Stimulated activated CD8-positive, alpha-beta memory T cell treated with anti-CD3 and anti-CD28 coated beads, Interleukin-12 subunit alpha, Interleukin-12 subunit beta, amount 100 ng/mL, for 1 hour (primary cell): ENCODE results near the gene SLC18A3.
A peak's percentile ranks its signal among the peaks of the same experiment; 100 is the strongest.

Experiments
- DNase-seq: peaks from one replicate; pipeline ENCODE4 v3.0.0-alpha.2; 2020; ENCODE audit warnings: low read depth

SLC18A3 gene

DNA sequence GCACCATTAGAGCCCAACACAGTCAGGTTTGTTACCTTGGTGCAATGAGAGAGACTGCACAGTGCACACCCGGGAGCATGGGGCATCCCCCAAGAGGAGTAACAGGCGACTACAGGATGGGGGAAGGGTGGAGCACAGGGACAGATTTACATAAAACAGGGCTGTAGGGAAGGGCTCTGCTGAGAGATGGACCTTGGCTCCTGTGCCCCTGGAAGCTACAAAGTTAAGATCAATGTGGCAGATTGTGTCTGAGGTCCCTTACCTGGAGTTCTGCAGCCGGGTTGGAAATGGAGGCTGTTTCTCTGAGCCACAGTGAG lies 13.7 kb upstream of the SLC18A3 start:
- no peak for DNase-seq

DNA sequence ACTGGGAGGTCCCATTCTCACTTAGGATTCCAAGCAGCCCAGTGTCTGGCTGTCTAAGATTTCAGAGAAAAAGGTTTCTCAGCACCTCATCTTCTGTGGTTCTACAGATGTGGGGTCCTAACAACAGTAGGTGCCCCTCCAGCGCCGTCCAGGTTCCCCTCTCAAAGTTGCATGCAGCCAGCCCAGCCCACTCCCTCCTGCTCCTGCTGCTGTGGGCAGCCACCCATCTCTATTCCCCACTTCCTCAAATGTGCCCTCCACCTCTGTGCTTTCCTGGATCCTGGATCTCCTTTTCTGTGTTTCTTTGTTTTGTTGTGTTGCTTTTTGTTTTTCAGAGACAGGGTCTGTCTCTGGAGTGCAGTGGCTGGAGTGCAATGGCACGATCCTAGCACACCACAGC lies 13.3 kb upstream of the SLC18A3 start:
- no peak for DNase-seq

DNA sequence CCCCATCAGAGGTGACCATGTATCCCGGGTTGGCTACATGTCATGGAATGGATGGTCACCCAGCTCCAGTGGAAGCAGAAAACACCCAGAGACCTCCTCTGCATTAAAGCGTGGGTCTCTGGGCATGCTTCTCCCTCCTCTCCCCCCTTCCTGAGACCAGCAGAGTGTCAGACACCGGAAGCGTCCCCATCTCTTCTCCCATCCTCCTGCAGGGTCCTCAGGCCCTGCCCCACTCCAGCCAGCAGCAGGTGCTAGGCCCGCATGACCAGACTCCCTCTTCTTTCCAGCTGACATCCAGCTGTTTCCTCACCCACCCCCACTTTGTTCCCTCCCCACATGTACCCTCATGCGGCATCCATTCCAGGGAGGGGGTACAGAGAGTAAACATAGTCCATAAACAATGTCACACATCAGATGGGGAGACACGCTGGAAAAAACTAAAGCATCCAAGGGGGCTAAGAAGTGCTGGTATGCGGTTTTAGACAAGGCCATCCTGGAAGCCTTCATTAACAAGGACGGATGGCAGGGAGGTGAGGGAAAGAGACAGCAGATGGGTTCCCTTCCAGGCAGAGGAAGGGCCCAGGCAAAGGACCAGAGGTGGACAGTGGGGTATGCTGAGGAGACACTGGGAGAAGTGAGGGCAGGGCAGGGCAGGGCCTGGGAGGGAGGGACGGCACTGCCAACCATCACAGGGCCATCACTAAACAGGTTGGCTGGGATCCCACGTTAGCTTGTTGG lies 12.5 kb upstream of the SLC18A3 start:
- DNase-seq: no peak

DNA sequence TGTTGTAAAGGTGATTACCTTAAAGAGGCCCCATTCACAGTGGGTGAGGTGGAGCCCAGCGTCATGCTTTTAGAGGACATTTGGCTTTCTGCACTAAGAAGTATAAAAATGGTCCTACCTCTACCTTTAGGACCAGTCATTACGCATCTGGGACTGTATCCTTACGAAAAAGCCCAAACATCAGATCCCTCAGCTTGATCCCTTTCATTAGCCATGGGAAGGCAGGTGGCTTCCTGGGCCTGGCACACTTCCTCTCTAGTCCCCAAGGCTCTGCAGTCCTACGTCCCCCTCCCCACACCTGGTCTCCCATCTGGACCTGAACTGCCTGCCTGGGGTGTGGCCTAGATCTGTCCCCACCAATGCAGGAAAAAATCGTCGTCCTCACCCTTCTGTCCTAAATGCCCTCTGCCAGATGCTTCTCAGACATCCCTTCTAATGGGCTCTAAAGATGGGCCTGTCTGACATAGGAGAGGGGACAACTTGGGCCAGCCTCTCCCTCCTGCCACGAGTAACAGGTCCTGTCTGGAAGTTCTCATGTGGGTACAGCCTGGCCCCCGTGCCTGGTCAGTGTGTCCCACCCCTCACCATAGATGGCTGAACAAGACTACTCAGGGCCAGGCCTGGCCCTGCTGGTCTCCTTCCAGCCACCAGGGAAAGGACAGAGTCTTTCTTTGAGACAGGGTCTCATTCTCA lies 11.8 kb upstream of the SLC18A3 start:
- DNase-seq: no peak

DNA sequence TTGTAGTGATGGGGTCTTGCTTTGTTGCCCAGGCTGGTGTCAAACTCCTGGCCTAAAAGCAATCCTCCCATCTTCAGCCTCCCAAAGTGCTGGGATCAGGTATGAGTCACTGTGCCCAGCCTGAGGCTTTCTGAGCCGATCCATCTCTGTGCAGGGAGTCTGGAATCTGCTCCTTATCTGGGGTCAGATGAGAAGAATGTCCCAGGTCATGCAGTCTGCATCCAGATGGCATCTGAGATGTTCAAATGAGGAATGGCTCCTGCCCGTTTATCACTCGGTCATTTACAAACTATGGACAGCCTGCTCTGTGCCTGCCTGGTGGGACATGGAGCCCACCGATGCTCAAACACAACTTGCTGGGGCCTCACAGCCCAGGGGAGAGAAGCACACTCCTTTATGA lies 11.1 kb upstream of the SLC18A3 start:
- DNase-seq: no peak

DNA sequence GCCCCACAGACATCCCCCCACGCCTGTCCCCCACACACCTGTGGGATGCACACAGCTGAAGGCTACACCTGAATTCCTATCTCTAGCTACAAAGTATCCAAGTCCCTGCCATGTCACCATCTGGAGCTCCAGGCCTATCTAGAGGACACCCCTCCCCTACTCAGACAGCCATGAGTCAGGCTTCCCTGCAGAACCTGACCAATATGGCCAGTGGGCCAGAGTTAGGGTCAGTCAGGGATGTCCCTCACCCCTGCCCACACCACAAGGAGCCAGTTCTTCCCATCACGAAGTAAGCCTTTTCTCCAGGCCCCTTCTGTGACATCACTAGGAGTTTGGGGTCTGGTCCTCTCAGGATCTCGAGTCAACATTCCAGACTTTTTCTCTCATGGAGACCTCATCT lies 10.6 kb upstream of the SLC18A3 start:
- no peak for DNase-seq

DNA sequence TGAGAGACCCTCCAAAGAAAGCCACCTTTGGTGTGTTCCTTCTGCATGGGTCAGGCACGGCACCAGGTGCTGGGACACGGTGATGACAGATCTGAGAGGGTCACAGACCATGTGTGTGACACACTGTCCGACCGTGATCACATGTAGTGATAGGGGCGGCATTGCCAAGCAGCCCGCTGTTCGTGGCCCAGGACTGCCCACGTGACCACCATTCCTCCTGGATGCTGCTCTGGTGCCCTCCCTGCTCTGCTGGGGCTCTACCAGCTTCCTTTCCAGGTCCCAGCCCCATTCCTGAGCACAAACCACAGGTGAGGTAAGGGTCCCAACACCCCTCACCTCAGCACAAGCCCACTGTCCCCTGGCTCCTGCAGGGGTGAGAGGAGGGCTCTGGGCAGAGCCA lies 10.1 kb upstream of the SLC18A3 start:
- no peak for DNase-seq

DNA sequence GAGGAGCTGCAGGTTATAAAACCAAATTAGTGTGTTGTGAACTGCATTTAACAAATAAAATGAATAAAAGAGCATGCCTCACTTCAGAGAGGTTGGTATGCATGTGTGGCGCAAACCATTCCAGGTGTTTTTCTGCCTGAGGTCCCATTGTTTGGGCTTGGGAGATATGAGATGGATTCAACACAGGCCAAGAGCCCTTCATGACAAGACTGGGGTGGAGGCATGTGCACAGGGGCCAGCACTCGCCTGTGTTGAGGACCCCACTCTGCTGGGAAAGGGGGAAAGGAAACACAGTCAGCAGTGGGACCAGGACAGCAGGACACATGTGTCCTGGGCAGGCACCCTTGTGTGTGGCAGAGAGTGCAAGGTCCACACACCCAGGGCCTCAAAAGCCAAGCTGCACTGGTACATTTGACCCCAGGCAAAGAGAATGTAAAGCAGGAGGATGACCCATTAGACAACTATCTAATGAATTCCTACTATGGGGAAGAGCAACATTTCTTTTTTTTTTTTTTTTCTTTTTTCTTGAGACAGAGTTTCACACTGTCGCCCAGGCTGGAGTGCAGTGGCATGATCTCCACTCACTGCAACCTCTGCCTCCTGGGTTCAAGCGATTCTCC lies 9.2 kb upstream of the SLC18A3 start:
- no peak for DNase-seq

DNA sequence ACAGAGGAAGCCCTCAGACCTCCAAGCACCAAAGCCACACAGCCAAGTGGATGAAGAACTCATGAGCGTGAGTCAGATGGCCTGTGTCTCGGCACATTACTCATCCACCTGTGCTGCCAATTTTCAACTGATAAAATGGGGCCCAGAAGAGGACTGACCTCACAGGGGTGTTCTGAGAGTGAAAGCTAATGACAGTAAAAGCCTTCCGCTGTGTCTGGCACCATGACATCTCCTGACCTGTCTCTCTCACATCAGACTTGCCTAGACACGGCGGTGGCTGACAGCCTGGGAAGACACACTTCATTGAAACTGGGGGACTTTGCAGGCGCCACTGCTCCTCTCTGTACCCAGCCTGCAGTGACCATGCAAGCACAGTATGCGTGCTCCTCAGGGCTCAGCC lies 8.3 kb upstream of the SLC18A3 start:
- no peak for DNase-seq

DNA sequence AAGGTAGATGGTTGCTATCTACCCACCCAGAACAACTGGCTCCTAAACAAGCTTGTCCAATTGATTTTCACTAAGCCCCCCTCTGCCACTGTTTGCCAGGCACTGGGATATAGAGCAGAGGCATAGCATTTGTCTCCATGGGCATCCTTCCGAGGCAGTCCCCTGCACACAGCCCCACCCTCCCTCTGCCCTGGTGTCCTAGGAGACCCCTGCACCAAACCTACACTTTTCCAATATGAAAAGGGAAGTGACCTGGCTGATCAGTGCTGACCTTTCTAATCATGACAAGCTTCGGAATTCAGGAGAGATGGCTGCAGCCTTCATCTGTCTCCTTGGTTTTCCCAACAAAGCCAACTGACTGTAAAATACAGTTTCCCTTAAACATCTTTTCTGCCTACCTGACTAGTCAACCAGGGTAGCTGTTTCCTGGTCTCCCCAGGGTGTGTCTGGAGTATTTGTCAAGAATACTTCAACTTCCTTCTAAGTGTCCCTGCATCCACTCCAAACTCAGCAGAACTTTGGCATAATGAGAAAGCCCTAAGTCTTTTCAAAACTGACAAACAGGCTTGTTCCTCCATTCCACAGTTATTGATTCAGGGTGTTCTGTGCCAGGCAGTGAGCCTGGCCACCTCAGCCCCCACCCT lies 7.6 kb upstream of the SLC18A3 start:
- DNase-seq: no peak

DNA sequence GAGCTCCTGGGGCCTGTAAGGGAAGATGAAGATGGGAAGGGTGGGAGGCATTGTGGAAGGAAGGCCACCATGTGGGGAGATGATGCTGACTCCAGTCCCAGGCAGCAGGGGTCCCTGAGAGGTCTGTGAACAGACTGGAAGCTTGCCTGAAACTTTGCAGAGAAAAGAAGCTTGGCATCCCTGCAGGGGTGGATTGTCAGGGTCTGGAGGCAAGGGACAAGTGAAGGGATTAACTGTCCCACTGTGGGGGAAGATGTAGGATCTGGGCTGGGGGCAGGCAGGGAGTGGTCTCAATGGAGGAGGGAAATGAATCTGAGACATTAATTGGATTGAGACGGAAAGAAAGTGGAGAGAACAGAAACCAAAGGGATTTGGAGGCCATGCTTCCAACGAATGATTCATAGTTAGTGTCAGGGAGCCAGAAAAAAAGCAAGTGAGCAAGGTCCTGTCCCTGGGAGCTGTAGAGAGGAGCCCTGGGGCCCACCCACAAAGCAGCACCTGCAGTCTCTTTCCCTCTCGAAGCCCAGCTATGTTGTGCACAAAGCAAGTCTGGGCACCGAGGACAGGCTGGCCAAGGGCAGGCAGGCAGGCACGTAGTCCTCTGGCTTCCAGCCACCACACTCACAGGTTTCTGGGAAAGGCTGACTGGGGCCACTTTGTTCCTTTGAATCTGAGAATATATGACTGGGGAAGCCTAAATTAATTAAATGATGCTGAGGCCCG lies 4.7 kb upstream of the SLC18A3 start:
- no peak for DNase-seq

DNA sequence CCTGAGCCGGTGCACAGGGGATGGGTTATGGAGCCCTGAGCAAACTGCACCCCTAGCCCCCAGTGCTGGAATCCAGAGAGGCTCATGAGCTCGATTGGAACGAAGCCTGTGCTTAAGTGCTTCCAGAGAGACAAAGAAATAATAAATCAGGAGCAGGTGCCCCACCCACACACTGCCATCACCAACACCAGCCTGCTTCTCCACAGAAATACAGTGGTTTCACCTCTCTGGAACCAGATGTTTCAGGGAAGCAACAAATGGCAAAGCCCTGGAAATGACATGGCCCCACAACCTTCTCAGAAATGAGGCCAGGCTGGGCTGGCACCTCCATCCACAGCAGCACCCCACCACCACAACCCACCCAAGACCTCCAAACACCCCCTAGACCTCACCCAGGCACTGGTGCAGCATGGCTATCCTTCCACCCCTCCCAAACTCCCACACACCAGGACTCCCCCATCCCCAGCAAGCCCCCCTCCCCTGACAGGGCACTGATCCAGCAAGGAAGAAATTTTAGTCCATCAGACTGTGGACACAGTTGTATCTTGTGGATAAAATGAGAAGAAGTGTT lies 4.1 kb upstream of the SLC18A3 start:
- no peak for DNase-seq

DNA sequence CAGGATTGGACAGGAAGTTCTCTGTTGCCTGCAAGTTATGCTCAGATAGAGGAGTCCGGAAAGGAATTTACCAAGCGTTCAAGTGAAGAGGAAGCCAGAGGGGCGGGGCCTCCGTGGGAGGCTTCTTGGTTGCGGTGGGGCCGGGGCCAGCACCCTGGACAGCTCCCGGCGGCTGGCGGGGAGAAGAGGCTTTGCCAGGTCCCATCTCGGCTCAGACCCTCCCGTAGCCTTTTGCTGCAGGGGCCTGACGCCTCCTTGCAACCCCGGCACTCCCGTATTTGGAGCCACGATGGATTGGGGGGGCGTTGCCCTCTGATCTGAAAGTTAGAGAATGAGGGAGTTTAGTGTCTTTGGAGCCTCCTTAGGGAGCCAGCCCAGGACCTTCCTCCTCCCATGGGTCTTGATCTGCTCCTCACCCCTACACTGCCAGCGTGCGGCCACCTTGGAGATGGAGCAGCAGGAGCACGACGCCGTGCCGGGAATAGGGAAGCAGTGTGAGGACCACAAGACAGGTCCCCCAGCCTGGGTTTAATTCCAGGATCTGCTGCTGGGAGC lies 3.1 kb upstream of the SLC18A3 start:
- DNase-seq: peak; percentile 22

DNA sequence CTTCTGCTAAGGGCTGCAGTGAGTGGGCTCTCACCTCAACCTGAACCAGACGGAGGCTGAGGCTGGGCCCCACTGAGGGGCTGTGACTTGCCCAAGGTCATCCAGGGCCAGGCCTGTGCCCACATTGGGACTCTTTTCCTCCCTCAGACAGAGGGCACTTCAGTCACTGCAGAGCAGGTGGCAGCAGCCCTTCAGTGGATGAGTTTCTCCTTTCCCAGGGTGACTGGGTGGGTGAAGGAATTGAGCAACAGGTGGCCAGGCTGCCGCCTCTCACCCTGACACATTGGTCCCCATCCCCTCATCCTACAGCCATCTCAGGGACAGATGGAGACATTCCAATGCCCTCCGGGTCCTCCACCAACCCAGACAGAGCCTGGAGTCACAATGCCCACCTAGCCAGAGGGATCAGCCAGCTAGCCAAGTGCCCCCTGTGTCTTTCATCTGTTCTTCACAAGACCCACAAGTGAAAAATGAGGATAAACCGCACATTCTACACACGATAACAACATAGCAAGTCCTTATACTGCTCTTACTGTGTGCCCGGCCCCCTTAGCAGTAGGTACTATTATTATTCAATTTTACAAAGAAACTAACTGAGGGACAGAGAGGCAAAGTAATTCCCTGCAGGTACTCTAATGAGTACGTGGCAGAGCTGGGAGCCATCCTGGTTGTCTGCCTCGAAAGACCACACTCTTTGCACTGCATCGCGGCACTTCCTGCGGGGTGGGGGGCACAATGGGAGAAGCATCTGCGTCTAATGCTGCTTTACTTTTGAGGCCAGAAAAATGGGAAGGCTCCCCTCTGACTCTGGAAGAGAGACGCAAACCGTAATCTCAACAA lies 1.7 kb upstream of the SLC18A3 start:
- no peak for DNase-seq

DNA sequence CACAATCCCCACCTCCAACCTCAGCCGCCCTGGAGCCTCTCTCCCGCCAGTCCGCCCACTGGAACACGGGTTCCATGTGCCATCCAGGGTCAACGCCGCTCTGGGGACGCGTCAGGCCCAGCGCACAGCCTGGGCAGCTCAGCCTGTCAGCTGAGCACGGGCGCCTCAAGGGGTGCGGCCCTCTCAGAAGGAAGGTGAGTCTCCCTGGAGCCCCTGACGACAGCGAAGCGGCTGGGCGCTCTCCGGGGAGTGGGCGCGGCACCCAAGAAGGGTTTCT lies 1.2 kb upstream of the SLC18A3 start:
- DNase-seq: no peak

DNA sequence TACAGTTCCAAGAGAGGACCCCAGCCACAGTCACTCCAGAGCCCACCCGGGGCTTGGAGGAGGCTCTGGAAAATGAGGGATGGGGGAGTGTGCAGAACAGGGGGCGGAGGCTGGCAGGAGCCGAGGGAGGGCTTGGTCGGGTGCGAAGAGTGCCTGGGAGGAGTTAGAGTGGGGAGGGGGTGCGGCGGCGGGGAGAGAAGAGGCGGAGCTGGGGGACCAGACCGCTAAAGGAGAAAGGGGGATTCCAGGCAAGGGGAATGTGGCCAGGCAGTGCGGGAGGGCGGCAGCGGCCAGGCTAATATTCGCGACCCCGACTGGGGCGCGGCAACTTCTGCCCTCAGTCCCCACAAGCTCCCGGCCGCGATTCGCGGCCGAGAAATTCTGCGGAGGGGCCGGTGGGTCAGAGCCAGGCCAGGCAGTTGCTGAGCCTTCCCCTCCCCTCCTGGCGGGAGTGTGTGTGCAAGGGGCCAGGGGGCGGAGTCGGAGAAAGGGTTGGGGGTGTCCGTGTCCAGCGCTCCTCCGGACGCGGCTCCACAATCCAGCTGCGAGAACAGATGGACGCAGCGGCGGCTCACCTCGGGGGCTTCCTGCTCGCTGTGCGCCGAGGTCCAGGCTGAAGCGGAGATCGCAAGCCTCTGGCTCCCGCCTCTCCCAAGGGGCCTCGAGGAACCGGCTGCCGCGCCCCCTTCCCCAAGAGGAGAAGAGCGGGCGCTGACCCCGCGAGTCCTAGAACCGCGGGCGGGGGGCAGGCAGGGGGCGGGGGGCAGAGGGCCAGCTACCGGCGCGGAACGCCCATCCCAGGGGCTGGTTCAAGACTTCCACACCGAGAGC lies 612 bp upstream of the SLC18A3 start:
- no peak for DNase-seq

DNA sequence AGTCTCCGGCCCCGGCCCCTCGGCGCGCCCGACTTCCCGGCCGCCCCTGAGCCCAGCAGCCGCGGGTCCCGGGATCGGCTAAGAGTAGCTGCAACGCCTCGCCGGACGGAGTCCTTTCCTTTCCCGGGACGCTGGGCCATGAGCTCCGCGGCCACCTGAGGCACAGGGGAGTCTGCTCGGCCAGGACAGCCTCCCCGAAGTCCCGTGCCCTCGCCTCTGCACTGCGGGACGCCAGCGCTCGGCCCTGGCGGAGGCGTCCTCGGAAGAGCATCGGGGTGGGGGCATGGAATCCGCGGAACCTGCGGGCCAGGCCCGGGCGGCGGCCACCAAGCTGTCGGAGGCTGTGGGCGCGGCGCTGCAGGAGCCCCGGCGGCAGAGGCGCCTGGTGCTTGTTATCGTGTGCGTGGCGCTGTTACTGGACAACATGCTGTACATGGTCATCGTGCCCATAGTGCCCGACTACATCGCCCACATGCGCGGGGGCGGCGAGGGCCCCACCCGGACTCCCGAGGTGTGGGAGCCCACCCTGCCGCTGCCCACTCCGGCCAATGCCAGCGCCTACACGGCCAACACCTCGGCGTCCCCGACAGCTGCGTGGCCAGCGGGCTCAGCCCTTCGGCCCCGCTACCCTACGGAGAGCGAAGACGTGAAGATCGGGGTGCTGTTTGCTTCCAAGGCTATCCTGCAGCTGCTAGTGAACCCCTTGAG lies 502 bp downstream of the SLC18A3 start:
- DNase-seq: no peak

DNA sequence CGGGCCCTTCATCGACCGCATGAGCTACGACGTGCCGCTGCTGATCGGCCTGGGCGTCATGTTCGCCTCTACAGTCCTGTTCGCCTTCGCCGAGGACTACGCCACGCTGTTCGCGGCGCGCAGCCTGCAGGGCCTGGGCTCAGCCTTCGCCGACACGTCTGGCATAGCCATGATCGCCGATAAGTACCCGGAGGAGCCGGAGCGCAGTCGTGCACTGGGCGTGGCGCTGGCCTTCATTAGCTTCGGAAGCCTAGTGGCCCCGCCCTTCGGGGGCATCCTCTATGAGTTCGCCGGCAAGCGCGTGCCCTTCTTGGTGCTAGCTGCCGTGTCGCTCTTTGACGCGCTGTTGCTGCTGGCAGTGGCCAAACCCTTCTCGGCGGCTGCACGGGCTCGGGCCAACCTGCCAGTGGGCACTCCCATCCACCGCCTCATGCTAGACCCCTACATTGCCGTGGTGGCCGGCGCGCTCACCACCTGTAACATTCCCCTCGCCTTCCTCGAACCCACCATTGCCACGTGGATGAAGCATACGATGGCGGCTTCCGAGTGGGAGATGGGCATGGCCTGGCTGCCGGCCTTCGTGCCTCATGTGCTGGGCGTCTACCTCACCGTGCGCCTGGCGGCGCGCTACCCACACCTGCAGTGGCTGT lies 1.2 kb downstream of the SLC18A3 start:
- DNase-seq: no peak
